Stimulated activated memory B cell treated with anti-CD40 and anti-IgM and Interleukin-4, amounts not matched to agents 10 μg/mL and 1 μg/mL and 100 μg/mL, for 72 hours (primary cell): ENCODE measurements around the gene MYOM3.

Experiments used
- ATAC-seq: fragments of 150-1000 bp; cut with Tn5 transposase; 2 replicates; pipeline ENCODE4 v1.10.0; 2021
- H3K27ac Mint-ChIP-seq: one replicate; pipeline ENCODE4 v1.8.0; 2022; ENCODE audit warnings: mild to moderate bottlenecking, mixed read lengths
- H3K27me3 Mint-ChIP-seq: one replicate; pipeline ENCODE4 v1.8.0; 2022; ENCODE audit warnings: mixed read lengths
- H3K36me3 Mint-ChIP-seq: one replicate; pipeline ENCODE4 v1.8.0; 2022; ENCODE audit warnings: mixed read lengths
- H3K4me1 Mint-ChIP-seq: one replicate; pipeline ENCODE4 v1.8.0; 2022; ENCODE audit warnings: mixed read lengths
- H3K4me3 Mint-ChIP-seq: one replicate; pipeline ENCODE4 v1.8.0; 2022; ENCODE audit warnings: mild to moderate bottlenecking, moderate library complexity, mixed read lengths
- H3K9me3 Mint-ChIP-seq: one replicate; pipeline ENCODE4 v1.8.0; 2022; ENCODE audit warnings: mixed read lengths

Gene MYOM3

GRCh38 chr1:24098102-24098501 is 13.8 kb downstream of the MYOM3 start:
- H3K4me3 Mint-ChIP-seq, result no peak overlapping the region
- H3K36me3 Mint-ChIP-seq, result no peaks in the 10 kb centered on the region
- H3K27ac Mint-ChIP-seq, result no peak overlapping the region
- no peaks in the 10 kb centered on the region for H3K9me3 Mint-ChIP-seq
- no peak for ATAC-seq
- H3K4me1 Mint-ChIP-seq, result no peaks in the 10 kb centered on the region
- peaks cover 31% of the 10 kb centered on the region for H3K27me3 Mint-ChIP-seq

GRCh38 chr1:24097663-24098062 is 14.3 kb downstream of the MYOM3 start:
- Mint-ChIP-seq H3K9me3 (no peaks in the 10 kb centered on the region), H3K36me3 (no peaks in the 10 kb centered on the region)

GRCh38 chr1:24096739-24097103 is 15.2 kb downstream of the MYOM3 start:
- no peak for ATAC-seq
- Mint-ChIP-seq H3K27ac (no peak overlapping the region), H3K4me1 (no peaks in the 10 kb centered on the region), H3K9me3 (no peaks in the 10 kb centered on the region), H3K36me3 (no peaks in the 10 kb centered on the region), H3K27me3 (peaks cover 42% of the 10 kb centered on the region), H3K4me3 (no peak overlapping the region)

More at GRCh38 chr1:24097663-24098062, 14.3 kb downstream of the MYOM3 start:
- Mint-ChIP-seq H3K4me3 (no peak overlapping the region), H3K4me1 (no peaks in the 10 kb centered on the region), H3K27ac (no peak overlapping the region), H3K27me3 (peaks cover 35% of the 10 kb centered on the region)
- no peak for ATAC-seq

GRCh38 chr1:24096009-24096738 is 15.8 kb downstream of the MYOM3 start:
- peak; percentile 29 for ATAC-seq
- Mint-ChIP-seq H3K36me3 (no peaks in the 10 kb centered on the region), H3K4me1 (no peaks in the 10 kb centered on the region), H3K4me3 (no peak overlapping the region), H3K27me3 (peaks cover 48% of the 10 kb centered on the region), H3K27ac (no peak overlapping the region), H3K9me3 (no peaks in the 10 kb centered on the region)

- Mint-ChIP-seq H3K4me1 (no peaks in the 10 kb centered on the region), H3K27ac (no peak overlapping the region), H3K4me3 (no peak overlapping the region), H3K27me3 (peaks cover 52% of the 10 kb centered on the region), H3K36me3 (no peaks in the 10 kb centered on the region), H3K9me3 (no peaks in the 10 kb centered on the region)
- no peak for ATAC-seq
Measured at GRCh38 chr1:24095140-24095859, 16.6 kb downstream of the MYOM3 start.

GRCh38 chr1:24094554-24094953 is 17.4 kb downstream of the MYOM3 start:
- H3K36me3 Mint-ChIP-seq, result no peaks in the 10 kb centered on the region
- H3K27ac Mint-ChIP-seq, result no peak overlapping the region
- H3K4me3 Mint-ChIP-seq, result no peak overlapping the region
- ATAC-seq, result no peak
- no peaks in the 10 kb centered on the region for H3K9me3 Mint-ChIP-seq
- peaks cover 57% of the 10 kb centered on the region for H3K27me3 Mint-ChIP-seq
- no peaks in the 10 kb centered on the region for H3K4me1 Mint-ChIP-seq

GRCh38 chr1:24093732-24094131 is 18.2 kb downstream of the MYOM3 start:
- H3K4me3 Mint-ChIP-seq, result no peak overlapping the region

GRCh38 chr1:24092979-24093378 is 19.0 kb downstream of the MYOM3 start:
- H3K4me3 Mint-ChIP-seq, result no peak overlapping the region
- no peaks in the 10 kb centered on the region for H3K4me1 Mint-ChIP-seq
- no peaks in the 10 kb centered on the region for H3K36me3 Mint-ChIP-seq
- H3K9me3 Mint-ChIP-seq, result no peaks in the 10 kb centered on the region
- H3K27me3 Mint-ChIP-seq, result peaks cover 57% of the 10 kb centered on the region
- H3K27ac Mint-ChIP-seq, result no peak overlapping the region
- ATAC-seq, result no peak

More at GRCh38 chr1:24093732-24094131, 18.2 kb downstream of the MYOM3 start:
- no peaks in the 10 kb centered on the region for H3K4me1 Mint-ChIP-seq
- H3K9me3 Mint-ChIP-seq, result no peaks in the 10 kb centered on the region
- no peak for ATAC-seq
- no peak overlapping the region for H3K27ac Mint-ChIP-seq
- peaks cover 57% of the 10 kb centered on the region for H3K27me3 Mint-ChIP-seq
- H3K36me3 Mint-ChIP-seq, result no peaks in the 10 kb centered on the region

GRCh38 chr1:24091971-24092482 is 19.9 kb downstream of the MYOM3 start:
- no peak for ATAC-seq
- Mint-ChIP-seq H3K9me3 (no peaks in the 10 kb centered on the region), H3K4me3 (no peak overlapping the region), H3K27ac (no peak overlapping the region), H3K4me1 (no peaks in the 10 kb centered on the region), H3K27me3 (peaks cover 67% of the 10 kb centered on the region), H3K36me3 (no peaks in the 10 kb centered on the region)

GRCh38 chr1:24090736-24091135 is 21.2 kb downstream of the MYOM3 start:
- H3K9me3 Mint-ChIP-seq, result no peaks in the 10 kb centered on the region
- peaks cover 61% of the 10 kb centered on the region for H3K27me3 Mint-ChIP-seq
- H3K36me3 Mint-ChIP-seq, result no peaks in the 10 kb centered on the region
- no peaks in the 10 kb centered on the region for H3K4me1 Mint-ChIP-seq
- no peak overlapping the region for H3K27ac Mint-ChIP-seq
- H3K4me3 Mint-ChIP-seq, result no peak overlapping the region
- ATAC-seq, result no peak

GRCh38 chr1:24089743-24090555 is 22.0 kb downstream of the MYOM3 start:
- H3K27me3 Mint-ChIP-seq, result peaks cover 56% of the 10 kb centered on the region
- H3K27ac Mint-ChIP-seq, result no peak overlapping the region
- ATAC-seq, result no peak
- H3K4me3 Mint-ChIP-seq, result no peak overlapping the region
- peaks cover 2% of the 10 kb centered on the region for H3K9me3 Mint-ChIP-seq
- no peaks in the 10 kb centered on the region for H3K4me1 Mint-ChIP-seq
- H3K36me3 Mint-ChIP-seq, result no peaks in the 10 kb centered on the region

- H3K9me3 Mint-ChIP-seq, result peaks cover 3% of the 10 kb centered on the region
- H3K27me3 Mint-ChIP-seq, result peaks cover 48% of the 10 kb centered on the region
- no peaks in the 10 kb centered on the region for H3K36me3 Mint-ChIP-seq
- H3K27ac Mint-ChIP-seq, result no peak overlapping the region
- no peak overlapping the region for H3K4me3 Mint-ChIP-seq
- no peak for ATAC-seq
- no peaks in the 10 kb centered on the region for H3K4me1 Mint-ChIP-seq
Measured at GRCh38 chr1:24089027-24089742, 22.8 kb downstream of the MYOM3 start.

- Mint-ChIP-seq H3K4me1 (no peaks in the 10 kb centered on the region), H3K9me3 (peaks cover 3% of the 10 kb centered on the region), H3K27ac (no peak overlapping the region), H3K27me3 (peaks cover 23% of the 10 kb centered on the region), H3K36me3 (no peaks in the 10 kb centered on the region), H3K4me3 (no peak overlapping the region)
- no peak for ATAC-seq
Measured at GRCh38 chr1:24086466-24086865, 25.5 kb downstream of the MYOM3 start.

- Mint-ChIP-seq H3K36me3 (no peaks in the 10 kb centered on the region), H3K4me1 (no peaks in the 10 kb centered on the region), H3K27me3 (peaks cover 19% of the 10 kb centered on the region), H3K27ac (no peak overlapping the region), H3K9me3 (peaks cover 3% of the 10 kb centered on the region), H3K4me3 (no peak overlapping the region)
- ATAC-seq, result no peak
Measured at GRCh38 chr1:24085546-24085945, 26.4 kb downstream of the MYOM3 start.

GRCh38 chr1:24085007-24085406 is 26.9 kb downstream of the MYOM3 start:
- no peaks in the 10 kb centered on the region for H3K4me1 Mint-ChIP-seq
- no peak overlapping the region for H3K4me3 Mint-ChIP-seq
- H3K27ac Mint-ChIP-seq, result no peak overlapping the region
- H3K36me3 Mint-ChIP-seq, result no peaks in the 10 kb centered on the region
- H3K9me3 Mint-ChIP-seq, result peaks cover 3% of the 10 kb centered on the region
- H3K27me3 Mint-ChIP-seq, result peaks cover 13% of the 10 kb centered on the region
- ATAC-seq, result no peak
